Mucosa of rectum (tissue), 2 donors: Measurements from ENCODE around the gene CACNA1S.

Source experiments
- H3K27ac ChIP-seq, 2 donors: one replicate each; pipeline ENCODE4 v1.7.0; 2013; ENCODE audit warnings: inconsistent platforms in 2 of 2, low read depth in 2 of 2, low read length in 2 of 2
- H3K27me3 ChIP-seq, 2 donors: one replicate each; pipeline ENCODE4 v1.7.0; 2013; ENCODE audit warnings: low read length in 2 of 2; ENCODE audit not compliant: control insufficient read depth in 2 of 2, insufficient read depth in 2 of 2
- H3K36me3 ChIP-seq, 2 donors: one replicate each; pipeline ENCODE4 v1.7.0; 2013; ENCODE audit warnings: low read length in 2 of 2; ENCODE audit not compliant: control insufficient read depth in 2 of 2, insufficient read depth in 2 of 2
- H3K4me1 ChIP-seq, 2 donors: one replicate each; pipeline ENCODE4 v1.7.0; 2013; ENCODE audit warnings: low read length in 2 of 2, mild to moderate bottlenecking in 1 of 2; ENCODE audit not compliant: control insufficient read depth in 2 of 2, insufficient read depth in 2 of 2
- H3K4me3 ChIP-seq, 2 donors: one replicate each; pipeline ENCODE4 v1.7.0; 2013; ENCODE audit warnings: low read length in 2 of 2
- H3K9ac ChIP-seq, 2 donors: one replicate each; pipeline ENCODE4 v1.7.0; 2013; ENCODE audit warnings: low read length in 2 of 2, low read depth in 1 of 2, mild to moderate bottlenecking in 1 of 2
- H3K9me3 ChIP-seq, 2 donors: one replicate each; pipeline ENCODE4 v1.7.0; 2013; ENCODE audit warnings: low read length in 2 of 2; ENCODE audit not compliant: control insufficient read depth in 2 of 2
- donor health status: healthy.
- donor health status: Normal muscosa, but diverticular disease.

Gene CACNA1S

DNA sequence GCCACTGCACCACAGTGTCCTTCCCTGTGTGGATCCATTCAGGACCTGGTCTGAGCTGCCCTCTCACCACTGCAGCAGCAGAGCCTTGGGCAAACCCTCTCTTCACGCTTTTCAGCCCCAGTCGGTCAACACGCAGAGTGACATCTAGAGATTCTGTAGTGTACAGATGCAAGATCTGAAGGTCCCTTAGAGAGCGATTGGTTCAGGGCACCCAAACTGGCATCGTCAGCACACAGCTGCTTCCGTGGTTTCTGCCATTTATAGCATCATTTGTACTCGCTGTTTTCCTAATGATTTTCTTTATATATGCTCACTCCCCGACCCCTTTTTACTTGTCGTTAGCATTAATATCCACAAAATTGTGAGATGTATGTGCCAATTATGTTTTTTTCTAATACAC, 16.2 kb upstream of the CACNA1S start:
- Histone ChIP-seq H3K9ac (no peak overlapping the region), H3K36me3 (no peaks in the 10 kb centered on the region), H3K9me3 (no peaks in the 10 kb centered on the region), H3K4me3 (no peak overlapping the region), H3K27ac (no peak overlapping the region), H3K4me1 (peaks cover 0 to 5% of the 10 kb centered on the region in 2 donors), H3K27me3 (no peaks in the 10 kb centered on the region)

DNA sequence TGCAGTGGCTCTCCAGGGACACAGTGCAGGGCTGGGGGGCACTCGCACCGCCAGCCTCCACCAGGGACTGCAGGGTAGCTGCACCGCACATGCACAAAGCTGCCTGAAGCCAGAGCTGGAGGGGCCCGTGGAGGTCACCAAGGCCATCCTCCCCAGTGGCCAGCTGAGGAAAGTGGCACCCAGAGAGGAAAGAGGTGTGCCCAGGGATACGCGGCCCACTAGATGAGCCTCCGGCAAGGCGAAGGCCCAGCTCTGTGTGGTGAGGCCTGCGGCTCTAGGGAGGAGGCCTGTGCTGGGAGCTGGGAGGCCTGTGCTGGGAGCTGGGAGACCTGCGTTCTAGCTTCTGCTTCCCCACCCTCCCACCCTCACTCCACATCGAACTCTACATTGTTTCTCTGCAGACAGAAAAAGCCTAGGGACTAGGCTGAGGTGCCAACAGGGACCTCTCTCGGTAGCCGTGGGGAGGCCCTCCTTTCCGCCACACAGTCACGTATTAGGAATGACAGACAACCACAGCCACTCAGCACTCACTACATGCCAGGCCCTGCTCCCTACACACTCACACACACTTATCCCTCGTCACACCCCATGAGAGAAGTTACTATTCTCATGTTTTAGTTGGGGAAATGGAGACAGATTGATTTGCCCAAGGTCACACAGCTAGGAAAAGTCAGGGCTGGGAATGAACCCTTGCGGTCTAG, 15.7 kb upstream of the CACNA1S start:
- no peak overlapping the region for H3K9ac ChIP-seq
- no peaks in the 10 kb centered on the region for H3K27me3 ChIP-seq
- no peak overlapping the region for H3K27ac ChIP-seq
- no peaks in the 10 kb centered on the region for H3K9me3 ChIP-seq
- H3K36me3 ChIP-seq, result no peaks in the 10 kb centered on the region
- H3K4me3 ChIP-seq, result no peak overlapping the region
- H3K4me1 ChIP-seq, result peaks cover 0 to 5% of the 10 kb centered on the region in 2 donors

DNA sequence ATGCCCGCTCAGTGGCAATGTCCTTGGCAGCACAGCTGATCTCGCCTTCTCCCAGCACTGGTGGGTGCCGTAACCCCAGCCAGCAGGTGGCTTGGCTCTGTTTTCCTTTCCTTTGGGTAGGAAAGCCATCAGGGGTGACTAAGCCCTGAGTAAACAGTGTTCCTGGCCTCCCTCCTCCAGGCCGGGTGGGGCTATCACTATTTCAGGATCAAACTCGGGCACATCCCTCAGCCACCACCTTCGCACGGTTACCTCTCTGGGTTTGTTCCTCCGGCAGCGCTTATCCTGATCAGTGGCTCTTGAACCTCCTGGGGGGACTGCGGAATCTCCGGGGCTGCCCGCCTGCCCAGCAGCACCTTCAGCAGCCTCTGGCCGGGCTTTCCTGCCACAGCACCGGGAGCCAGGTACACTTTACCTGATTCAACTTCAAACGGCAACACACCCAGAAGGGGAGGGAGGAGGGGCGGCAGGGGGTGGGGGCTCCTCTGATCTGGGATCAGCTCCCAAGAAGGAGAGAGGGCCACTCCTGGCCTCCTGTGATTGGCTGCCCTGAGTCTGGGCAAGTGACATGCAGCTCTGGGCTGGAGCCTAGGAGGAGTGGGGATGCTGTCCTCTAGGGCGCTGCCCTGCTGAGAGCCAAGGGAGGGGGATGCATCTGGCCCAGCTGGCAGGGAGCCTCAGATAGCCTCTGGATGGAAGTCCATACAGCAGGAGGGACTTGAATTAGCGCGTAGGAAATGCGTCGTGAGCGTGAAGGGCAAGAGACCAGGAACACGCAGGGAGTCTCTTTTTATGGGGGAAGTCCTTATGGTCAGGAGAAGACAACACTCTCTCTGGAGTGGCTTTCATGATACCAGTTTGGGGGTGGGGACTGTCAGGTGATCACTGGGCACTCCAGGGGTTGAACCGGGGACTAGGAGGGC, 14.9 kb upstream of the CACNA1S start, which contains the start of gene ASCL5:
TSS of gene ASCL5 (minus strand) at position 353 of the 923 bp plus-strand sequence. CDS start 11,812 bp downstream, outside the sequence.
- Histone ChIP-seq H3K27me3 (no peaks in the 10 kb centered on the region), H3K9ac (no peak within 1 kb of the TSS), H3K9me3 (no peaks in the 10 kb centered on the region), H3K36me3 (no peaks in the 10 kb centered on the region), H3K27ac (no peak within 1 kb of the TSS), H3K4me3 (no peak within 1 kb of the TSS), H3K4me1 (peaks cover 0 to 5% of the 10 kb centered on the region in 2 donors)

DNA sequence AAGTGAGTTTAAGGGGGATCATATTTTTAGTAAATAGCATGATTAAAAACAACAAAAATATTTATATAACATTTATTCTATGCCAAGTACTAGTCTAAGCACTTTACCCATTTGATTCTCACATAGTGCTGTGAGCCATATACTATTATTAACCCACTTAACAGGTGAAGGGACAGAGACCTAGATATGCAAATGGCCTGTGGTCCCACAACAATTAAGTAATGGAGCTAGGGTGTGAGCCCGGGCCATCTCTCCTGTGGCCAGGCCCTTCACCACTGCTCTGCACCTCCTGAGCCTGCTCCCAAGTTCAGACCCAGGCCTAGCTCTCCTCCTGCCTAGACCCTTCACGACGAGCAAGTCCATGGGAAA, 14.2 kb upstream of the CACNA1S start:
- no peaks in the 10 kb centered on the region for H3K36me3 ChIP-seq
- H3K4me1 ChIP-seq, result peaks cover 0 to 5% of the 10 kb centered on the region in 2 donors
- no peak overlapping the region for H3K4me3 ChIP-seq
- H3K9me3 ChIP-seq, result no peaks in the 10 kb centered on the region
- no peak overlapping the region for H3K27ac ChIP-seq
- H3K9ac ChIP-seq, result no peak overlapping the region
- no peaks in the 10 kb centered on the region for H3K27me3 ChIP-seq

DNA sequence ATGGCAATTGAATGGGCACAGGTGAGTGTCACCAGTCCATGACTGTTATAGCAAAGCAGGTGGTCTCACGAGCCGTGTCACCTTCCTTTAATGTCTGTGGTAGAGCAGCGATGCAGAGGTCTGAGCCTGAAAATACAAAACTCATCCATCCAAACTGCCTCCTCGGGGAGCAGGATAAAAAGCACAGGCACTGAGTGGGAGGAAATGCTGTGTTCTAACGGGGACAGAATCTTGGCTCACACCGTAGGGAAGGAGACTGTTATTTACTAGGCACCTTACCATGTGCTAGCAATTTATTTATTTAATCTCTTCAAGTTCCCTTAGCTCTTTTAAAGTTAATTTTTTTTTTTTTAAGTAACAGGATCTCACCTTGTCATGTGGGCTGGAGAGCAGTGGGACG, 13.6 kb upstream of the CACNA1S start:
- Histone ChIP-seq H3K27ac (no peak overlapping the region), H3K4me3 (no peak overlapping the region), H3K4me1 (peaks cover 0 to 5% of the 10 kb centered on the region in 2 donors), H3K9ac (no peak overlapping the region), H3K27me3 (no peaks in the 10 kb centered on the region), H3K9me3 (no peaks in the 10 kb centered on the region), H3K36me3 (no peaks in the 10 kb centered on the region)

DNA sequence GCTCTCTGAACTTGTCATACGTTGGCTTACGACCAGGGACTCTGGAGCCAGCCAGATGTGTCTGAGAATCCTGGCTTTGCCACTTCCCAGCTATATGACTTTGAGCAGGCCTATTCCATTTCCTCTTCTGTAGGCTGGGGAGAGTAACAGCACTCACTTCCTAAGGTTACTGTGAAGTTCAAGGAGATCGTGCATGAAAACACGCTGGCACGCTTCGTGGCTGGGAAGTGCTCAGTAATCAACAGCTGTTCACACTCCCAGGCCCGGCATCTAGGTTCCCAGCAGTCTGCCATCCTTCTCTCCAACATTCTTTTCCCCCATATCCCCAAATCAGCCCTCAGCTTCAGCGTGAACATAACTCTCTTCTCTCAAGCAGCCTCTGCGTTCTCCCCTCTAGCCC, 12.8 kb upstream of the CACNA1S start:
- no peak overlapping the region for H3K27ac ChIP-seq
- no peaks in the 10 kb centered on the region for H3K36me3 ChIP-seq
- H3K9ac ChIP-seq, result no peak overlapping the region

DNA sequence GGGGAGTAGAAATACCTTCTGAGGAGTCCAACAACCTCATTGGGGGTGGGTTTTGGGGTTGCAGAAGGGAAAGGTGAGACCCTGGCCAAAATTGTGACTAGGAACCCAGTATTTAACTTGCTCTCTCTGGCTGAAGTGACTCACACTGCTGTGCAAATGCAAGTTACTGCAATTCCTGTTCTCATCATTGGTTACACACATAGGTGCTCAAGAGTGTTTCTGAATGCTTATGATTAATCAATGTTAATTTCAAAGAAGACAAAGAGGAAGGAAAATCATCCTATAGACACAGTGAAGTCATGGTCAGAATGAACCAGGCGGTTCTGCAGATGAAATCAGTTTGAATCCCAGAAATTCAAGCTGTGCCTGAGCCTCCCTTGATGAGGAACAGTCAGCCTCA, 11.6 kb upstream of the CACNA1S start:
- Histone ChIP-seq H3K4me1 (peaks cover 0 to 5% of the 10 kb centered on the region in 2 donors), H3K27ac (no peak overlapping the region), H3K4me3 (no peak overlapping the region), H3K27me3 (no peaks in the 10 kb centered on the region), H3K9ac (no peak overlapping the region), H3K36me3 (no peaks in the 10 kb centered on the region), H3K9me3 (no peaks in the 10 kb centered on the region)

More for the DNA sequence above, 12.8 kb upstream of the CACNA1S start:
- Histone ChIP-seq H3K4me1 (peaks cover 0 to 5% of the 10 kb centered on the region in 2 donors), H3K4me3 (no peak overlapping the region), H3K9me3 (no peaks in the 10 kb centered on the region), H3K27me3 (no peaks in the 10 kb centered on the region)

DNA sequence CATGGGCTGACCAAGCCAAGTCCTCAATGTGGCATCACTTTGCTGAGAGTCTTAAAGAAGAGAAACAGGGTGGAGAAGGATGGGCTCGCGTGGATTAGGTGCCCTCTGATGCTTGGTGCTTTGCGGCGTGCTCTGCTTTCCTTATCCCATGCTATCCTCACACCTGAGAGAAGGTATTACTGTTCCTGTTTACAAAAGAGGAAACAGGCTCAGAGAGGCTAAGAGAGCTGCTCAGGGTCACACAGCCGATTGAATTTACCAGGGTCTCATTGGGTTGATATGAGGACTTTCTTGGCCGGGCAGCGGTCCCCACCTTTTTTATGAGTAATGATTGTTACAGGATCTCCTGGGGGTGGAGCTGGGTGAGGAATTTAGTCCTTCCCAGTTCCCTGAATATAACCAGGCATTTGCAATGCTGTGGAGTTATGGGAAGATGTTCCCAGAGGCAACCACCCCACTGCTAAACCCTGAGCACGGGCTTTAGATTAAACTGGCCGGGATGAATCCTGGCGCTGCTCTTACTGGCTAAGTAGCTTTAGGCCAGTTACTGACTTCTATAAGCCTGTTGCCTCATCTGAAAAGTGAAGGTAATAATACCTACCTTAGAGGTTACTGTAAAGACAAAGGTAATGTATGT, 10.2 kb upstream of the CACNA1S start:
- Histone ChIP-seq H3K36me3 (no peaks in the 10 kb centered on the region), H3K9ac (no peak overlapping the region), H3K4me3 (no peak overlapping the region), H3K9me3 (no peaks in the 10 kb centered on the region), H3K27ac (no peak overlapping the region), H3K27me3 (no peaks in the 10 kb centered on the region), H3K4me1 (peaks cover 0 to 5% of the 10 kb centered on the region in 2 donors)

DNA sequence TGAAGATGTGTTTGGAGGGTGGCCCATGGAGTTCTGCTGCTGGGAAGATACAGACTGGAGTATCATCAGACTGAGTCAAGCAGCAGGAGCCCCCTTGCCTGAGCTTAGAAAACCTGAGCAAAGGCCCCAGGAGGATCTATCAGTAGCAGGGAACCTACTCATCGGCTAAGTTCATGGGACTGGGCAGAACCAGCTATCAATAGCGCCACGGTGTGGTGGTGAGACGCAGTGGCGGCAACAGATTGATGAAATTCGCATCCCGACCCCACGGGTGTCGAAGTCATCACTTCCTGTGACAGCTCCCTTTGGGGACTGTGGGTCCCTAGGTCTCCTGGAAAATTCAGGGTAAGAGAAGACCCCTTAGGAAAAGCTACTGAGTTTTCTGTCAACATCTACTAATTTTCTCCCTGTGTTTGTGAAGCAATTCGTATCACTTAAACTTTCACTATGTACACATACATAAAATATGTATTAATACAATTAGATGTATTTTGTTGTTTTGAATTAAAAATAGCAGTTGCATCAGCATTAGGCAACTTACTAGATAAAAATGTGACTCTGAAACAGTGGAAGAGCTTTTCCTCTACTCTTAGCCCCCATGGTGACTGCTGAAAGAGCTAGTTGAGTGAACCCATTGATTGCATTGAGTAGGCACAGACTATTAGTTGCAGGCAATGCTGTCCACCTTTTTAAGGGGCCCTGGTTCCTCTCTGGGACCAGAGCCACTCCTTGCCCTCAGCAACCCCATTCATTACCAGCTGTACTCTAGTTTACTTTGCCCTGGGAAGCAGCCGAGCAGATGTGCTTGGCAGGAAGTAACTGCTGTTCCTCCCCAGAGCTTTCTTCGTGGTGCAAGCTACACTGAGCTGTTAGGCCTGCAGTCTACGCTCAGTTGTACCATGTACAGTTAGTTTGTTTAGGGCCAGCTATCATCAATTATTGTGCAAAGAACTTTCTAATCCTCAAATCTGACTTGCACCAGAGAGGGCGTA, 7.3 kb upstream of the CACNA1S start:
- Histone ChIP-seq H3K27me3 (peaks cover 0 to 2% of the 10 kb centered on the region in 2 donors), H3K9me3 (no peaks in the 10 kb centered on the region), H3K4me3 (no peak overlapping the region), H3K27ac (no peak overlapping the region), H3K4me1 (peaks cover 0 to 2% of the 10 kb centered on the region in 2 donors), H3K36me3 (no peaks in the 10 kb centered on the region), H3K9ac (no peak overlapping the region)
